ENCODE data around the gene GP1BB. TPM values are rescaled to one million over a fixed set of nuclear protein-coding genes. Genes with fewer than 3 reads are reported as not detected.

Gene GP1BB
- polyA plus RNA-seq, 1 donor, result 18.3 TPM

- no peak for DNase-seq (ENCODE audit: low read depth)
These were observed 43.4 kb downstream of the GP1BB start for GRCh38 chr22:19766511-19767426.

- DNase-seq (ENCODE audit: low read depth), result no peak
These were observed 44.3 kb downstream of the GP1BB start for GRCh38 chr22:19767427-19768341.

GRCh38 chr22:19769393-19769715 is 46.0 kb downstream of the GP1BB start:
- DNase-seq (ENCODE audit: low read depth), result no peak

- DNase-seq (ENCODE audit: low read depth), result no peak
These were observed 47.2 kb downstream of the GP1BB start for GRCh38 chr22:19770349-19771220.

GRCh38 chr22:19772422-19772672 is 49.0 kb downstream of the GP1BB start:
- DNase-seq (ENCODE audit: low read depth), result no peak

GRCh38 chr22:19772673-19773469 is 49.5 kb downstream of the GP1BB start:
- no peak for DNase-seq (ENCODE audit: low read depth)

- no peak for DNase-seq (ENCODE audit: low read depth)
These were observed 50.2 kb downstream of the GP1BB start for GRCh38 chr22:19773470-19774040.

Other genes starting within 250 kb of the GP1BB start
- 40.7 TPM for gene UFD1, start 244.3 kb upstream of the GP1BB start, polyA plus RNA-seq (ENCODE audit: insufficient read length)
- 4.9 TPM for gene CDC45, start 243.6 kb upstream of the GP1BB start, polyA plus RNA-seq (ENCODE audit: insufficient read length)
- gene CLDN5, start 199.1 kb upstream of the GP1BB start, polyA plus RNA-seq (ENCODE audit: insufficient read length), result 51.5 TPM
- 130 TPM for gene SEPTIN5, start 9.0 kb upstream of the GP1BB start, polyA plus RNA-seq (ENCODE audit: insufficient read length)
- 25.3 TPM for gene TBX1, start 37.2 kb downstream of the GP1BB start, polyA plus RNA-seq (ENCODE audit: insufficient read length)
- 3.9 TPM for gene GNB1L, start 131.3 kb downstream of the GP1BB start, polyA plus RNA-seq (ENCODE audit: insufficient read length)
- gene RTL10, start 131.3 kb downstream of the GP1BB start, polyA plus RNA-seq (ENCODE audit: insufficient read length), result 12.0 TPM
- 90.1 TPM for gene COMT, start 218.2 kb downstream of the GP1BB start, polyA plus RNA-seq (ENCODE audit: insufficient read length)
- gene TXNRD2, start 218.3 kb downstream of the GP1BB start, polyA plus RNA-seq (ENCODE audit: insufficient read length), result 19.1 TPM